Measurements from ENCODE around the gene EPAS1. TPM values are rescaled to one million over a fixed set of nuclear protein-coding genes. Genes with fewer than 3 reads are reported as not detected.
A peak's percentile ranks its signal among the peaks of the same experiment; 100 is the strongest.

Gene EPAS1
- polyA plus RNA-seq, 2 of the 4 experiments (the other 2 are of a cell fraction) = 128 to 143 TPM

DNA sequence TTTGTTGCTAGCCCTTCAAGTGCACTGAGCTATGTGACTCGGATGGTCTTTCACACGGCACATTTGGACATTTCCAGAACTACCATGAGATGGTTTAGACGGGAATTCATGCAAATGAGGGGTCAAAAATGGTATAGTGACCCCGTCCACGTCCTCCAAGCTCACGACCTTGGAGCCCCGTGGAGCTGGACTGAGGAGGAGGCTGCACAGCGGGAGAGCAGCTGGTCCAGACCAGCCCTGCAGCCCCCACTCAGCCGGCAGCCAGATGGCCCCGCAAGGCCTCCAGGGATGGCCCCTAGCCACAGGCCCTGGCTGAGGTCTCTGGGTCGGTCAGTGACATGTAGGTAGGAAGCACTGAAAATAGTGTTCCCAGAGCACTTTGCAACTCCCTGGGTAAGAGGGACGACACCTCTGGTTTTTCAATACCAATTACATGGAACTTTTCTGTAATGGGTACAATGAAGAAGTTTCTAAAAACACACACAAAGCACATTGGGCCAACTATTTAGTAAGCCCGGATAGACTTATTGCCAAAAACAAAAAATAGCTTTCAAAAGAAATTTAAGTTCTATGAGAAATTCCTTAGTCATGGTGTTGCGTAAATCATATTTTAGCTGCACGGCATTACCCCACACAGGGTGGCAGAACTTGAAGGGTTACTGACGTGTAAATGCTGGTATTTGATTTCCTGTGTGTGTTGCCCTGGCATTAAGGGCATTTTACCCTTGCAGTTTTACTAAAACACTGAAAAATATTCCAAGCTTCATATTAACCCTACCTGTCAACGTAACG is 88.8 kb downstream of the EPAS1 start:
- ATAC-seq (no peak), DNase-seq (ENCODE audit: low read depth in 1 of 2, low spot score in 1 of 2) (peak in 1 of 2 experiments; percentile 39), FAIRE-seq (no peak)
- H3K4me3 ChIP-seq = no peak overlapping the region
- POLR2A ChIA-PET = interaction anchor here (1.2 kb wide), 1 partner anchor 22 kb away, joined by 3 read pairs; no protein-coding TSS in a partner anchor
- H3K27ac ChIP-seq = peak overlapping the region; percentile 71 to 85
- CTCF ChIA-PET = interaction anchor here (0.6 to 3.1 kb wide), 12 partner anchors 8 to 392 kb away, joined by 3 to 15 read pairs (median 4); no protein-coding TSS in a partner anchor
- peaks cover 20% of the 10 kb centered on the region for H3K4me1 ChIP-seq
- WGBS (ENCODE audit: missing lambda C conversion rate) = 85% methylated on average over 18 of the region's 18 CpGs
- peak overlapping the region; percentile 52 for H3K4me2 ChIP-seq
- H3K9me3 ChIP-seq = no peaks in the 10 kb centered on the region
- TF ChIP-seq MAFK (IDR thresholded peaks at IDR 0.05; ENCODE audit: partially characterized antibody) = peak; percentile 71
- TF ChIP-seq, protein P1, sequence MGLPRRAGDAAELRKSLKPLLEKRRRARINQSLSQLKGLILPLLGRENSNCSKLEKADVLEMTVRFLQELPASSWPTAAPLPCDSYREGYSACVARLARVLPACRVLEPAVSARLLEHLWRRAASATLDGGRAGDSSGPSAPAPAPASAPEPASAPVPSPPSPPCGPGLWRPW (IDR thresholded peaks at IDR 0.05) = peak; percentile 40; the same call in 1 of the 2 replicates
- TF ChIP-seq RARB (CRISPR knock-in tag; IDR thresholded peaks at IDR 0.05) = no peak
- TF ChIP-seq, protein P2, sequence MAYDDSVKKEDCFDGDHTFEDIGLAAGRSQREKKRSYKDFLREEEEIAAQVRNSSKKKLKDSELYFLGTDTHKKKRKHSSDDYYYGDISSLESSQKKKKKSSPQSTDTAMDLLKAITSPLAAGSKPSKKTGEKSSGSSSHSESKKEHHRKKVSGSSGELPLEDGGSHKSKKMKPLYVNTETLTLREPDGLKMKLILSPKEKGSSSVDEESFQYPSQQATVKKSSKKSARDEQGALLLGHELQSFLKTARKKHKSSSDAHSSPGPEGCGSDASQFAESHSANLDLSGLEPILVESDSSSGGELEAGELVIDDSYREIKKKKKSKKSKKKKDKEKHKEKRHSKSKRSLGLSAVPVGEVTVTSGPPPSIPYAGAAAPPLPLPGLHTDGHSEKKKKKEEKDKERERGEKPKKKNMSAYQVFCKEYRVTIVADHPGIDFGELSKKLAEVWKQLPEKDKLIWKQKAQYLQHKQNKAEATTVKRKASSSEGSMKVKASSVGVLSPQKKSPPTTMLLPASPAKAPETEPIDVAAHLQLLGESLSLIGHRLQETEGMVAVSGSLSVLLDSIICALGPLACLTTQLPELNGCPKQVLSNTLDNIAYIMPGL (CRISPR knock-in tag; IDR thresholded peaks at IDR 0.05; ENCODE audit: borderline replicate concordance) = no peak
- TF ChIP-seq ZNF302 (CRISPR knock-in tag; IDR thresholded peaks at IDR 0.05) = no peak
- TF ChIP-seq RCOR1 (IDR thresholded peaks at IDR 0.05; ENCODE audit: low read depth, low read length) = no peak
- TF ChIP-seq NR3C1 (IDR thresholded peaks at IDR 0.05) = no peak
- TF ChIP-seq, protein P3, sequence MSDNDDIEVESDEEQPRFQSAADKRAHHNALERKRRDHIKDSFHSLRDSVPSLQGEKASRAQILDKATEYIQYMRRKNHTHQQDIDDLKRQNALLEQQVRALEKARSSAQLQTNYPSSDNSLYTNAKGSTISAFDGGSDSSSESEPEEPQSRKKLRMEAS (IDR thresholded peaks at IDR 0.05) = no peak
- TF ChIP-seq FOSL2 (IDR thresholded peaks at IDR 0.05) = no peak
- TF ChIP-seq FOSL2 (CRISPR knock-in tag; IDR thresholded peaks at IDR 0.05) = 0 out of 2 replicates have a peak, but pooled peaks have one; percentile 19
- TF ChIP-seq NFE2L2 (conservative IDR thresholded peaks at IDR 0.05; ENCODE audit: low read length) = peak; percentile 58
- TF ChIP-seq TFCP2L1 (CRISPR knock-in tag; IDR thresholded peaks at IDR 0.05) = no peak
- no peak for TF ChIP-seq ZFP36 (IDR thresholded peaks at IDR 0.05; ENCODE audit: borderline replicate concordance, partially characterized antibody)
- TF ChIP-seq GATA3 (IDR thresholded peaks at IDR 0.05; ENCODE audit: borderline replicate concordance) = no peak
- no peak for TF ChIP-seq POLR2AphosphoS2 (conservative IDR thresholded peaks at IDR 0.05; ENCODE audit: low read length)
- TF ChIP-seq JUN (IDR thresholded peaks at IDR 0.05) = peak; percentile 47 to 79; a peak in 2 of 5 replicates
- peak; percentile 86 to 88 for TF ChIP-seq CEBPB (IDR thresholded peaks at IDR 0.05)
- no peak for TF ChIP-seq KDM1A (IDR thresholded peaks at IDR 0.05; ENCODE audit: low read depth)
- TF ChIP-seq, protein P4, sequence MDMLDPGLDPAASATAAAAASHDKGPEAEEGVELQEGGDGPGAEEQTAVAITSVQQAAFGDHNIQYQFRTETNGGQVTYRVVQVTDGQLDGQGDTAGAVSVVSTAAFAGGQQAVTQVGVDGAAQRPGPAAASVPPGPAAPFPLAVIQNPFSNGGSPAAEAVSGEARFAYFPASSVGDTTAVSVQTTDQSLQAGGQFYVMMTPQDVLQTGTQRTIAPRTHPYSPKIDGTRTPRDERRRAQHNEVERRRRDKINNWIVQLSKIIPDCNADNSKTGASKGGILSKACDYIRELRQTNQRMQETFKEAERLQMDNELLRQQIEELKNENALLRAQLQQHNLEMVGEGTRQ (IDR thresholded peaks at IDR 0.05) = no peak
- no peak for TF ChIP-seq CBX8 (IDR thresholded peaks at IDR 0.05)
- TF ChIP-seq EP300 (IDR thresholded peaks at IDR 0.05) = peak; percentile 67 to 70; a peak in 2 of 5 replicates
- TF ChIP-seq HOXA7 (CRISPR knock-in tag; IDR thresholded peaks at IDR 0.05) = peak; percentile 53; the same call in 1 of the 2 replicates
- TF ChIP-seq, protein P5, sequence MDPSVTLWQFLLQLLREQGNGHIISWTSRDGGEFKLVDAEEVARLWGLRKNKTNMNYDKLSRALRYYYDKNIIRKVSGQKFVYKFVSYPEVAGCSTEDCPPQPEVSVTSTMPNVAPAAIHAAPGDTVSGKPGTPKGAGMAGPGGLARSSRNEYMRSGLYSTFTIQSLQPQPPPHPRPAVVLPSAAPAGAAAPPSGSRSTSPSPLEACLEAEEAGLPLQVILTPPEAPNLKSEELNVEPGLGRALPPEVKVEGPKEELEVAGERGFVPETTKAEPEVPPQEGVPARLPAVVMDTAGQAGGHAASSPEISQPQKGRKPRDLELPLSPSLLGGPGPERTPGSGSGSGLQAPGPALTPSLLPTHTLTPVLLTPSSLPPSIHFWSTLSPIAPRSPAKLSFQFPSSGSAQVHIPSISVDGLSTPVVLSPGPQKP (IDR thresholded peaks at IDR 0.05; ENCODE audit: low read depth, low read length) = no peak
- TF ChIP-seq KDM5A (IDR thresholded peaks at IDR 0.05) = no peak
- TF ChIP-seq ZC3H11A (IDR thresholded peaks at IDR 0.05) = no peak
- TF ChIP-seq CBX2 (IDR thresholded peaks at IDR 0.05; ENCODE audit: borderline replicate concordance, low read depth) = no peak
- TF ChIP-seq, protein P6, sequence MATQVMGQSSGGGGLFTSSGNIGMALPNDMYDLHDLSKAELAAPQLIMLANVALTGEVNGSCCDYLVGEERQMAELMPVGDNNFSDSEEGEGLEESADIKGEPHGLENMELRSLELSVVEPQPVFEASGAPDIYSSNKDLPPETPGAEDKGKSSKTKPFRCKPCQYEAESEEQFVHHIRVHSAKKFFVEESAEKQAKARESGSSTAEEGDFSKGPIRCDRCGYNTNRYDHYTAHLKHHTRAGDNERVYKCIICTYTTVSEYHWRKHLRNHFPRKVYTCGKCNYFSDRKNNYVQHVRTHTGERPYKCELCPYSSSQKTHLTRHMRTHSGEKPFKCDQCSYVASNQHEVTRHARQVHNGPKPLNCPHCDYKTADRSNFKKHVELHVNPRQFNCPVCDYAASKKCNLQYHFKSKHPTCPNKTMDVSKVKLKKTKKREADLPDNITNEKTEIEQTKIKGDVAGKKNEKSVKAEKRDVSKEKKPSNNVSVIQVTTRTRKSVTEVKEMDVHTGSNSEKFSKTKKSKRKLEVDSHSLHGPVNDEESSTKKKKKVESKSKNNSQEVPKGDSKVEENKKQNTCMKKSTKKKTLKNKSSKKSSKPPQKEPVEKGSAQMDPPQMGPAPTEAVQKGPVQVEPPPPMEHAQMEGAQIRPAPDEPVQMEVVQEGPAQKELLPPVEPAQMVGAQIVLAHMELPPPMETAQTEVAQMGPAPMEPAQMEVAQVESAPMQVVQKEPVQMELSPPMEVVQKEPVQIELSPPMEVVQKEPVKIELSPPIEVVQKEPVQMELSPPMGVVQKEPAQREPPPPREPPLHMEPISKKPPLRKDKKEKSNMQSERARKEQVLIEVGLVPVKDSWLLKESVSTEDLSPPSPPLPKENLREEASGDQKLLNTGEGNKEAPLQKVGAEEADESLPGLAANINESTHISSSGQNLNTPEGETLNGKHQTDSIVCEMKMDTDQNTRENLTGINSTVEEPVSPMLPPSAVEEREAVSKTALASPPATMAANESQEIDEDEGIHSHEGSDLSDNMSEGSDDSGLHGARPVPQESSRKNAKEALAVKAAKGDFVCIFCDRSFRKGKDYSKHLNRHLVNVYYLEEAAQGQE (IDR thresholded peaks at IDR 0.05) = no peak
- no peak for TF ChIP-seq SMC3 (IDR thresholded peaks at IDR 0.05)
- no peak for TF ChIP-seq HEYL (CRISPR knock-in tag; IDR thresholded peaks at IDR 0.05)
- no peak for TF ChIP-seq NPAS2 (CRISPR knock-in tag; IDR thresholded peaks at IDR 0.05; ENCODE audit: borderline replicate concordance)
- TF ChIP-seq HOXB5 (CRISPR knock-in tag; IDR thresholded peaks at IDR 0.05) = 0 out of 2 replicates have a peak, but pooled peaks have one; percentile 21
- TF ChIP-seq CHD4 (IDR thresholded peaks at IDR 0.05; ENCODE audit: borderline replicate concordance) = no peak
- no peak for TF ChIP-seq EHF (CRISPR knock-in tag; IDR thresholded peaks at IDR 0.05)
